Fibroblast of peridontal ligament (primary cell): ENCODE measurements around the gene COA8.
"Not testable (repeated sequence)": the region's sequence is repeated elsewhere in the genome, so short reads cannot be mapped to it uniquely, and the experiment has no call there.

ENCODE experiments used
- DNase-seq: peaks from one replicate; pipeline ENCODE4 v3.0.0-alpha.2; 2010; ENCODE audit errors: extremely low read depth

COA8 gene

GRCh38 chr14:103574104-103574503 is 11.3 kb downstream of the COA8 start:
- DNase-seq: no peak

- DNase-seq: no peak
Observed at GRCh38 chr14:103574707-103575285, 12.0 kb downstream of the COA8 start.

- DNase-seq: peak; percentile 85
Observed at GRCh38 chr14:103576371-103577024, 13.7 kb downstream of the COA8 start.

GRCh38 chr14:103578401-103579075 is 15.8 kb downstream of the COA8 start:
- DNase-seq: no peak

GRCh38 chr14:103581206-103581605 is 18.4 kb downstream of the COA8 start:
- DNase-seq: no peak

GRCh38 chr14:103581954-103582703 is 19.4 kb downstream of the COA8 start:
- no peak for DNase-seq

GRCh38 chr14:103584326-103584915 is 21.7 kb downstream of the COA8 start:
- DNase-seq: no peak

- no peak for DNase-seq
Observed at GRCh38 chr14:103593577-103593976, 30.8 kb downstream of the COA8 start.

- peak; percentile 61 for DNase-seq
Observed at GRCh38 chr14:103594265-103594664, 31.5 kb downstream of the COA8 start.

GRCh38 chr14:103597623-103598377 is 35.0 kb downstream of the COA8 start:
- peak; percentile 83 for DNase-seq

GRCh38 chr14:103600503-103600902 is 37.7 kb downstream of the COA8 start:
- DNase-seq: no peak

- no peak for DNase-seq
Observed at GRCh38 chr14:103604620-103605019, 41.9 kb downstream of the COA8 start.

- peak; percentile 95 for DNase-seq
Observed at GRCh38 chr14:103606963-103607668, 44.4 kb downstream of the COA8 start.

- no peak for DNase-seq
Observed at GRCh38 chr14:103607822-103608221, 45.1 kb downstream of the COA8 start.

- DNase-seq: not testable (repeated sequence)
Observed at GRCh38 chr14:103609081-103609480, 46.3 kb downstream of the COA8 start.

GRCh38 chr14:103611215-103611614 is 48.5 kb downstream of the COA8 start:
- DNase-seq: no peak

- DNase-seq: no peak
Observed at GRCh38 chr14:103613517-103613916, 50.8 kb downstream of the COA8 start.

GRCh38 chr14:103616635-103617300 is 54.0 kb downstream of the COA8 start:
- no peak for DNase-seq

GRCh38 chr14:103619057-103619456 is 56.3 kb downstream of the COA8 start:
- DNase-seq: no peak

- DNase-seq: no peak
Observed at GRCh38 chr14:103621860-103622259, 59.1 kb downstream of the COA8 start.
